Osteoblast (primary cell): ENCODE data around the gene MRPL43. TPM values are rescaled to one million over a fixed set of nuclear protein-coding genes. Genes with fewer than 3 reads are reported as not detected.

Source experiments
- DNase-seq: peaks from one replicate; pipeline ENCODE4 v3.0.0; 2011; ENCODE audit warnings: low spot score, mixed read lengths; ENCODE audit not compliant: insufficient read length; ENCODE audit errors: missing footprints
- H2AFZ ChIP-seq: 2 replicates; pipeline ENCODE4 v1.6.0; 2011; ENCODE audit warnings: mild to moderate bottlenecking, low read length
- H3K27ac ChIP-seq: 2 replicates; pipeline ENCODE4 v1.5.1; 2011; ENCODE audit warnings: mild to moderate bottlenecking, low read depth, low read length, moderate library complexity
- H3K27me3 ChIP-seq: 2 replicates; pipeline ENCODE4 v1.6.0; 2012; ENCODE audit warnings: mild to moderate bottlenecking, control low read depth, inconsistent platforms, low read length, moderate library complexity; ENCODE audit not compliant: insufficient read depth
- H3K36me3 ChIP-seq: 2 replicates; pipeline ENCODE4 v1.5.1; 2011; ENCODE audit warnings: mild to moderate bottlenecking, low read length, control low read depth, moderate library complexity; ENCODE audit not compliant: insufficient read depth
- H3K4me1 ChIP-seq: 2 replicates; pipeline ENCODE4 v1.5.1; 2011; ENCODE audit warnings: mild to moderate bottlenecking, low read length, control low read depth, moderate library complexity; ENCODE audit not compliant: insufficient read depth
- H3K4me2 ChIP-seq: 2 replicates; pipeline ENCODE4 v1.6.0; 2011; ENCODE audit warnings: mild to moderate bottlenecking, low read length; ENCODE audit not compliant: insufficient read depth
- H3K4me3 ChIP-seq: fragments of 200-600 bp; sonication (generic); 3 replicates; pipeline ENCODE4 v1.5.1; 2012; ENCODE audit warnings: mild to moderate bottlenecking, low read length, inconsistent platforms; ENCODE audit not compliant: insufficient read depth
- H3K79me2 ChIP-seq: 2 replicates; pipeline ENCODE4 v1.6.0; 2012; ENCODE audit warnings: mild to moderate bottlenecking, low read length, control low read depth, inconsistent platforms; ENCODE audit not compliant: insufficient read depth
- H3K9me3 ChIP-seq: 2 replicates; pipeline ENCODE4 v1.5.1; 2011; ENCODE audit warnings: low read depth, low read length, control low read depth
- H4K20me1 ChIP-seq: 2 replicates; pipeline ENCODE4 v1.6.0; 2012; ENCODE audit warnings: mild to moderate bottlenecking, low read length, control low read depth; ENCODE audit not compliant: insufficient read depth
- CTCF ChIP-seq: IDR thresholded peaks from 2 replicates; pipeline ENCODE4 v1.5.1; 2011; ENCODE audit warnings: mild to moderate bottlenecking, low read depth, low read length, moderate library complexity; ENCODE audit errors: extremely low read depth
- total RNA-seq: library from RNA; depleted of rRNA; stranded (reverse); fragments of >200 nt; gene quantifications from 2 replicates; pipeline ENCODE4 v1.2.3, GENCODE V29; 2012

The MRPL43 gene
- total RNA-seq, 1 donor = 48.5 TPM

DNA sequence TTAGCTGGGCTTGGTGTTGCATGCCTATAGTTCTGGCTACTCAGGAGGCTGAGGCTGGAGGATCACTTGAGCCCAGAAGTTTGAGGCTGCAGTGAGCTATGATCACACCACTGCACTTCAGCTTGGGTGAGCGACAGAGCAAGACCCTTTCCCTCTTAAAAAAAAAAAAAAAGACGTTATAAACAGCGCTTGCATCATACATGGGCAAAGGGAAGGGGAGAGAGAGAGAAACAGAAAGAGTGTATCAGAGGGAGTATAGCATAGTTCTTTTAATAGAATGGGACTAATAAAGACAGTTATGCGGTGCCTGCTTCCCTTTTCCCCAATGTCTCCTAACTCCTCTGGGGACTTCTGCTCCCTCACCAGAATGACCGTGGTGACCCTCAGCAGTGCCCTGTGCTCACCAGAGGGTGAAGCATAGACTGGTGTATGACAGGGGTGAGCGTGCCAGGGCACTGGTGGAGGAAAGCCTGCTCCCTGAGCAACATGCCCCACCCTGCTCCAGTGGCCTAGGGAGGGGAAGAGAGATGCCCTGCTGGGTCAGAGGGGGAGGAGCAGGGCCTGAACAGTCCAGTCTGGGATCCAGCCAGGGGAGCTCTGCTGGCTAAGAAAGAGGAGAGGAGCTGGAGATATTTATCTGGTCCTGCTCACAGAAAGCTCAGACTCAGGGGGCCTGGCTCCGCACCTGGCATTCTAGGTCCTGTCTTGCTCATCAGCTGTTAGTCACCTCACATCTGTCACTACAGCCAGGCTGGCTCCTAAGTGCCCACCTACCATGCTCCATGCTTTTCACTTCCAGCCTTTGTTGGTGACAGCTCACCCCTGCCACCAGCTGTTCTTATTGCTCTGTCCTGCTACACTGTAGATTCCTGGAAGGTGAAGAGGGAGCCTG lies 41.4 kb upstream of the MRPL43 start:
- no peaks in the 10 kb centered on the region for H3K9me3 ChIP-seq
- no peak overlapping the region for H2AFZ ChIP-seq
- H3K4me2 ChIP-seq = no peak overlapping the region
- no peaks in the 10 kb centered on the region for H3K36me3 ChIP-seq
- no peak overlapping the region for H3K27ac ChIP-seq
- peaks cover 11% of the 10 kb centered on the region for H3K79me2 ChIP-seq
- DNase-seq = no peak
- peaks cover 7% of the 10 kb centered on the region for H4K20me1 ChIP-seq
- peaks cover 13% of the 10 kb centered on the region for H3K27me3 ChIP-seq
- no peak overlapping the region for H3K4me3 ChIP-seq
- no peak for TF ChIP-seq CTCF
- peaks cover 19% of the 10 kb centered on the region for H3K4me1 ChIP-seq

- Histone ChIP-seq H3K4me3 (no peak overlapping the region), H3K79me2 (peaks cover 3% of the 10 kb centered on the region), H3K4me2 (no peak overlapping the region), H3K36me3 (no peaks in the 10 kb centered on the region), H3K9me3 (no peaks in the 10 kb centered on the region), H3K27ac (no peak overlapping the region), H4K20me1 (no peaks in the 10 kb centered on the region), H2AFZ (peak overlapping the region; percentile 47), H3K4me1 (peaks cover 9% of the 10 kb centered on the region), H3K27me3 (peaks cover 13% of the 10 kb centered on the region)
- TF ChIP-seq CTCF = no peak
- DNase-seq = peak; percentile 92
These were observed 39.9 kb upstream of the MRPL43 start for GRCh38 chr10:101027106-101027720.

GRCh38 chr10:101022967-101023705 lies 35.8 kb upstream of the MRPL43 start:
- Histone ChIP-seq H3K4me2 (no peak overlapping the region), H3K79me2 (no peaks in the 10 kb centered on the region), H3K4me1 (no peaks in the 10 kb centered on the region), H4K20me1 (no peaks in the 10 kb centered on the region), H3K36me3 (no peaks in the 10 kb centered on the region), H3K27ac (no peak overlapping the region), H3K4me3 (no peak overlapping the region), H3K9me3 (no peaks in the 10 kb centered on the region), H2AFZ (no peak overlapping the region), H3K27me3 (no peaks in the 10 kb centered on the region)
- DNase-seq = peak; percentile 31
- no peak for TF ChIP-seq CTCF
